Ishikawa (cell line): ENCODE data around the gene DNAJC18.

Experiments
- TAF1 ChIP-seq: IDR thresholded peaks from 2 replicates; pipeline ENCODE4 v1.6.1; 2012; ENCODE audit warnings: low read depth, mild to moderate bottlenecking
- TEAD4 ChIP-seq: IDR thresholded peaks from 2 replicates; pipeline ENCODE4 v1.6.1; 2012
- YY1 ChIP-seq: IDR thresholded peaks from 2 replicates; pipeline ENCODE4 v1.6.1; 2012; ENCODE audit warnings: low read depth
- TF ChIP-seq, protein P1 (sequence below): IDR thresholded peaks from 2 replicates; pipeline ENCODE4 v1.6.1; 2012

GRCh38 chr5:139438707-139439012 is 665 bp downstream of the DNAJC18 start:
- TF ChIP-seq YY1 (no peak), TAF1 (no peak), TEAD4 (no peak)
- TF ChIP-seq, protein P1, sequence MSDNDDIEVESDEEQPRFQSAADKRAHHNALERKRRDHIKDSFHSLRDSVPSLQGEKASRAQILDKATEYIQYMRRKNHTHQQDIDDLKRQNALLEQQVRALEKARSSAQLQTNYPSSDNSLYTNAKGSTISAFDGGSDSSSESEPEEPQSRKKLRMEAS: no peak
